ENCODE measurements around the gene SCD5. TPM values are rescaled to one million over a fixed set of nuclear protein-coding genes. Genes with fewer than 3 reads are reported as not detected.

Gene SCD5
- total and polyA plus RNA-seq, 2 of the 4 experiments (the other 2 are of a cell fraction): 12.4 to 13.5 TPM

GRCh38 chr4:82705169-82705927 is 93.2 kb downstream of the SCD5 start:
- Histone ChIP-seq H3K27ac (ENCODE audit: insufficient read depth, low read length) (no peak overlapping the region), H2BK20ac (ENCODE audit: low read depth, low read length) (no peak overlapping the region), H3K79me1 (ENCODE audit: low read depth in 1 of 2, low read length in 2 of 2) (peaks cover 8 to 13% of the 10 kb centered on the region in 2 experiments; a peak in 2 of 4 replicates), H3K9ac (ENCODE audit: low read depth, low read length) (no peak overlapping the region), H4K91ac (ENCODE audit: insufficient read depth, low read depth, low read length) (no peak overlapping the region), H4K5ac (ENCODE audit: low read depth, low read length) (no peak overlapping the region), H3K9me3 (ENCODE audit: control insufficient read depth, insufficient read depth, low read length) (no peaks in the 10 kb centered on the region), H3K18ac (ENCODE audit: low read depth, low read length) (no peak overlapping the region), H2AFZ (replicated peaks; ENCODE audit: low read length, poor library complexity) (no peak overlapping the region), H3K4ac (ENCODE audit: low read depth, low read length) (no peak overlapping the region), H3K4me1 (ENCODE audit: control insufficient read depth, insufficient read depth, low read length) (0 out of 2 replicates have a peak, but pooled peaks cover 5% of the 10 kb centered on the region), H3K56ac (ENCODE audit: extremely low read depth, insufficient read depth, low read length) (no peak overlapping the region), H2BK120ac (ENCODE audit: low read depth, low read length) (no peak overlapping the region), H3K9me1 (ENCODE audit: insufficient read depth, low read length) (no peaks in the 10 kb centered on the region; the same call in 1 of the 2 replicates), H3K23ac (ENCODE audit: low read depth, low read length) (no peak overlapping the region), H2BK15ac (ENCODE audit: low read depth, low read length) (no peak overlapping the region), H4K20me1 (ENCODE audit: insufficient read depth, low read length) (peaks cover 4% of the 10 kb centered on the region; the same call in 1 of the 2 replicates), H4K8ac (ENCODE audit: low read depth in 2 of 2, low read length in 2 of 2) (no peak overlapping the region), H3K27me3 (ENCODE audit: control insufficient read depth, insufficient read depth, low read length) (no peaks in the 10 kb centered on the region), H2AK9ac (replicated peaks; ENCODE audit: low read depth, low read length, poor library complexity) (no peak overlapping the region), H3K4me3 (ENCODE audit: insufficient read depth, low read depth, low read length) (no peak overlapping the region), H3K36me3 (ENCODE audit: control insufficient read depth, insufficient read depth, low read length) (peaks cover 1% of the 10 kb centered on the region; the same call in 1 of the 2 replicates), H2BK5ac (ENCODE audit: low read depth, low read length, poor library complexity, severe bottlenecking) (no peak overlapping the region), H3K14ac (replicated peaks; ENCODE audit: low read depth, low read length) (no peak overlapping the region), H2AK5ac (ENCODE audit: low read depth, low read length) (no peak overlapping the region), H3K4me2 (ENCODE audit: low read depth, low read length) (no peak overlapping the region)
- dilution Hi-C loops (cut with HindIII; ENCODE audit: low sequenced_read_pairs, unreplicated experiment): no loop called here
- ATAC-seq (ENCODE audit: low read depth) (no peak), DNase-seq (no peak)
- CTCF ChIA-PET: interaction anchor here (1.7 kb wide), 1 partner anchor 16 kb away, joined by 5 read pairs; no protein-coding TSS in a partner anchor
- TF ChIP-seq CEBPB (IDR thresholded peaks at IDR 0.05; ENCODE audit: low read depth, low read length) (no peak), MAZ (IDR thresholded peaks at IDR 0.05; ENCODE audit: borderline replicate concordance, low read depth, low read length) (no peak), RAD21 (IDR thresholded peaks at IDR 0.05; ENCODE audit: low read length) (no peak)
- POLR2A ChIA-PET (ENCODE audit: unreplicated experiment): no interaction called here
- in situ Hi-C loops (cut with MboI; ENCODE audit: low sequenced_read_pairs): no loop called here
- no CpG with 5 or more reads among the region's 7 CpGs for WGBS, 2 experiments (ENCODE audit: extremely low coverage in 2 of 2, insufficient read length in 1 of 2)
- intact Hi-C loops (cut with micrococcal nuclease): no loop called here
- BruUV-seq (replicated peaks): no TSS peak

Data from IMR-90 (cell line).